ENCODE results near the gene PGBD5. TPM values are rescaled to one million over a fixed set of nuclear protein-coding genes. Genes with fewer than 3 reads are reported as not detected.

Gene PGBD5
- total RNA-seq, 1 donor from 2014 or later, result 1.0 TPM

DNA sequence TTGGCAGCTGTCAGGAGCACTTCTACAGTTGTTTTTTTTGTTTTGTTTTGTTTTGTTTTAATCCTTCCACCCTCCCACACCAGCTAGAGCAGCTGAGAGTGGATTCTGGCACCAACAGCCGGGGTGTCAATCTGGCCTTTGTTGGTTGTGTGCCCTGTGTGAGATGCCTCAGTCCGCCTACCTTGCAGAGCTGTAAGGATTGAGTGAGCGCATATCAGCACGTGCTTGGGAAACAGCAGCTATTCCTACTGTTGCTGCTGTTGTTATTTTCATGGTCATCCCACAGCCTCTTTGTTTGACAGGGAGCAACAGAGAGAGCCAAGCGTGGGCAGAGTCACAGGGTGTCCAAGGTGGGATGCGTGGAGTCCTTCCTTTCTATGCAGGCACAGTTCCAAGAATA is 50.4 kb downstream of the PGBD5 start:
- Mint-ChIP-seq H3K4me3 (ENCODE audit: unreplicated experiment) (no peak overlapping the region), H3K36me3 (ENCODE audit: unreplicated experiment) (no peaks in the 10 kb centered on the region), H3K4me1 (ENCODE audit: unreplicated experiment) (no peaks in the 10 kb centered on the region), H3K27me3 (ENCODE audit: unreplicated experiment) (peaks cover 13% of the 10 kb centered on the region), H3K9me3 (ENCODE audit: unreplicated experiment) (peaks cover 13% of the 10 kb centered on the region), H3K27ac (ENCODE audit: unreplicated experiment) (no peak overlapping the region)
- DNase-seq (ENCODE audit: extremely low spot score, unreplicated experiment), result no peak
- TF ChIP-seq, protein P1, sequence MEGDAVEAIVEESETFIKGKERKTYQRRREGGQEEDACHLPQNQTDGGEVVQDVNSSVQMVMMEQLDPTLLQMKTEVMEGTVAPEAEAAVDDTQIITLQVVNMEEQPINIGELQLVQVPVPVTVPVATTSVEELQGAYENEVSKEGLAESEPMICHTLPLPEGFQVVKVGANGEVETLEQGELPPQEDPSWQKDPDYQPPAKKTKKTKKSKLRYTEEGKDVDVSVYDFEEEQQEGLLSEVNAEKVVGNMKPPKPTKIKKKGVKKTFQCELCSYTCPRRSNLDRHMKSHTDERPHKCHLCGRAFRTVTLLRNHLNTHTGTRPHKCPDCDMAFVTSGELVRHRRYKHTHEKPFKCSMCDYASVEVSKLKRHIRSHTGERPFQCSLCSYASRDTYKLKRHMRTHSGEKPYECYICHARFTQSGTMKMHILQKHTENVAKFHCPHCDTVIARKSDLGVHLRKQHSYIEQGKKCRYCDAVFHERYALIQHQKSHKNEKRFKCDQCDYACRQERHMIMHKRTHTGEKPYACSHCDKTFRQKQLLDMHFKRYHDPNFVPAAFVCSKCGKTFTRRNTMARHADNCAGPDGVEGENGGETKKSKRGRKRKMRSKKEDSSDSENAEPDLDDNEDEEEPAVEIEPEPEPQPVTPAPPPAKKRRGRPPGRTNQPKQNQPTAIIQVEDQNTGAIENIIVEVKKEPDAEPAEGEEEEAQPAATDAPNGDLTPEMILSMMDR (IDR thresholded peaks at IDR 0.05), result no peak

DNA sequence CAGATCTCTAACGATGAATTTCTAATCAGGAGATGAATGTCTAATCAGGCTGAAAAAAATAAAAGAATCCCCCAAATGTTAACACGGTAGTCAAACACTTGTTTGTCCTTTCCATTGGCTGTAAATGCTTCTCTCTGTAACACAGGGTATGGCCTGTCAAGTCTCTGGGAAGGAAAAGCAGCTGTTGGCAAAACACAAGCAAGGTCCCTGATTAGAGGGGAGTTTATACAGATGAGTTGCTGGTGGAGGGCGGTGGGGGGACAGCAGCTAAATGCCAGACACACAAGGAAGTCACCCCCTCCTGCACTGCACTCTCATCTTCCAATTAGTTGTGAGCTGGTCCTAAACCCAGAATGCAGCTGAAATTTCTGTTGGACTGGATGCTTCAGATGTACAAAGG is 51.0 kb downstream of the PGBD5 start:
- TF ChIP-seq, protein P1 (IDR thresholded peaks at IDR 0.05), result no peak
- peaks cover 13% of the 10 kb centered on the region for H3K9me3 Mint-ChIP-seq (ENCODE audit: unreplicated experiment)
- peaks cover 13% of the 10 kb centered on the region for H3K27me3 Mint-ChIP-seq (ENCODE audit: unreplicated experiment)
- no peak overlapping the region for H3K4me3 Mint-ChIP-seq (ENCODE audit: unreplicated experiment)
- no peaks in the 10 kb centered on the region for H3K36me3 Mint-ChIP-seq (ENCODE audit: unreplicated experiment)
- H3K27ac Mint-ChIP-seq (ENCODE audit: unreplicated experiment), result no peak overlapping the region
- no peaks in the 10 kb centered on the region for H3K4me1 Mint-ChIP-seq (ENCODE audit: unreplicated experiment)
- no peak for DNase-seq (ENCODE audit: extremely low spot score, unreplicated experiment)

DNA sequence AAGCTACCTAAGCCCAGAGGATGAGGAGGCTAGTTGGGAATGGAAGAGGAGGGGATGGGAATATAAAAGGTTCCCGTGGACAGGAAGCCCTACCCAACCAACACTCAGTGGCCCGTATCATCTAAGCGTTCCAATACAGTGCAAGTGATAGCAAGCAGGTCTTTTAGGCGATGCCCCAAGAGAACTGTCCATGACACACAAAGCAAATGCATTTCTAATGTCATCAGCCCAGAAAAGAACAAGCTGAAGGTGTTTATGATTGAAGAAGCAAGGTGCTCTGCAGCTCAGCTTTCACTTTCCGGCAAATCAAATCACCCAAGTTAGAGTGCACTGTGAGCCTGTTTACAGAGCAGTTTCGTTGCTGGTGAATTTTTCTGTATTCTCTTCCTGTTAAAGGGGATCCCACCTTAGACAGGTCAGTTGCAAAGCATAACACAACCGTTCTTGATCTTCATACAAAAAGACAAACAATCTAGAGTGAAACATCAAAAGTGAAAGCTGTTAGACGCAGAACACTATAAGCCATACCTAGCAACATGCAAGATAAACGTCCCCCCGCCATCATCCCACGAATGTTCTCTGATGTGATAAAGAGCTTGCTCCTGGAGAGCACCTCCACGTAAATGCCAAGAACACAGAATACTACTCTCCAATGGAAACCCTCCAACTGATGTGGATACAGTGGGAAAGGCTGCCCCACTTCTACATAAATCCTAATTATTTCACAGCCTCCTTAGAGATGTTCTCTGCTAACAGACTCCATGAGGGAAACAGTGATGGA is 54.0 kb downstream of the PGBD5 start:
- H3K27ac Mint-ChIP-seq (ENCODE audit: unreplicated experiment), result no peak overlapping the region

DNA sequence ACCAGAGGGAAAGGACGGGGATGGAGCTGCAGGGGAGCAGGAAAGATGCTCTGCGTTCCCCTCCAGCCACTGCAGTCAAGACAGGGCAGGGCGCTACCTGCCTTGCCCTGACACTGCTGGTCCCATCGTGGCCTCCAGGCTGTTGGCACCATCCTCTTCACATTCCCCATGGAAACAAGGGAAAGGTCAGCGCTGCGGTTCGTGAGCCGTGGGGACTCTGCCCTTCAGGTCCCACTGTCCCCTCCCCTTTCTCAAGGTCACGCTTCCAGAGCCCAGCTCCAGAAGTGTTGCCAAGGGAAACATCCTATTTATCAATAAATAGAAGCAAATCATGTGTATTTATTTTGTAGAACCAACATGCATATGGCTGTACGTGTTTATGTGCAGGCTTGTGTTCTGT is 56.0 kb downstream of the PGBD5 start:
- no peak for DNase-seq (ENCODE audit: extremely low spot score, unreplicated experiment)
- Mint-ChIP-seq H3K9me3 (ENCODE audit: unreplicated experiment) (no peaks in the 10 kb centered on the region), H3K27ac (ENCODE audit: unreplicated experiment) (no peak overlapping the region), H3K4me3 (ENCODE audit: unreplicated experiment) (no peak overlapping the region), H3K4me1 (ENCODE audit: unreplicated experiment) (no peaks in the 10 kb centered on the region), H3K36me3 (ENCODE audit: unreplicated experiment) (no peaks in the 10 kb centered on the region), H3K27me3 (ENCODE audit: unreplicated experiment) (peaks cover 19% of the 10 kb centered on the region)
- TF ChIP-seq, protein P1 (IDR thresholded peaks at IDR 0.05), result no peak

More for the DNA sequence above, 54.0 kb downstream of the PGBD5 start:
- Mint-ChIP-seq H3K9me3 (ENCODE audit: unreplicated experiment) (no peaks in the 10 kb centered on the region), H3K4me3 (ENCODE audit: unreplicated experiment) (no peak overlapping the region), H3K36me3 (ENCODE audit: unreplicated experiment) (no peaks in the 10 kb centered on the region), H3K27me3 (ENCODE audit: unreplicated experiment) (peaks cover 17% of the 10 kb centered on the region), H3K4me1 (ENCODE audit: unreplicated experiment) (no peaks in the 10 kb centered on the region)
- TF ChIP-seq, protein P1 (IDR thresholded peaks at IDR 0.05), result no peak
- DNase-seq (ENCODE audit: extremely low spot score, unreplicated experiment), result no peak

DNA sequence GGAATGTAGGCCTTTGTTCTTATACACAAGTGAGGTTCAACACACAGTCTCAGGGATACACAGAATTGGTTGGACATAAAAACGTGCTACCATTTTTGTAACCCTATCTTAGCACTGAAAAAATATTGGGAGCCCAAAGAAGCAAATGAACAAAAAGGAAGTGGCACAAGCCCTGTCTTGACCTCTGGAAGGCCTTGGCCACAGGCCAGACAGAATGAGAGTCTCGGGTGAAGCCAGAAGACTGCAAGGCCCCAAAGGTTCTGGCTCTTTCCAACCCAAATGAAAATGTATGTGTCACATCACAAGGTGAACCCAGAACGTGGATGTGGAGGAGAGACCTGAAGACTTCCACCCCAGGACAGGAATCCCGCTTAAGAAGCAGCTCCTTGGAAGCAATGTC is 57.3 kb downstream of the PGBD5 start:
- no peaks in the 10 kb centered on the region for H3K9me3 Mint-ChIP-seq (ENCODE audit: unreplicated experiment)

More for the DNA sequence above, 57.3 kb downstream of the PGBD5 start:
- H3K4me3 Mint-ChIP-seq (ENCODE audit: unreplicated experiment), result no peak overlapping the region
- H3K4me1 Mint-ChIP-seq (ENCODE audit: unreplicated experiment), result no peaks in the 10 kb centered on the region
- TF ChIP-seq, protein P1 (IDR thresholded peaks at IDR 0.05), result no peak
- no peak for DNase-seq (ENCODE audit: extremely low spot score, unreplicated experiment)
- no peaks in the 10 kb centered on the region for H3K36me3 Mint-ChIP-seq (ENCODE audit: unreplicated experiment)
- H3K27ac Mint-ChIP-seq (ENCODE audit: unreplicated experiment), result no peak overlapping the region
- peaks cover 19% of the 10 kb centered on the region for H3K27me3 Mint-ChIP-seq (ENCODE audit: unreplicated experiment)
